Measurements from ENCODE around the gene POLRMT.

Gene POLRMT

DNA sequence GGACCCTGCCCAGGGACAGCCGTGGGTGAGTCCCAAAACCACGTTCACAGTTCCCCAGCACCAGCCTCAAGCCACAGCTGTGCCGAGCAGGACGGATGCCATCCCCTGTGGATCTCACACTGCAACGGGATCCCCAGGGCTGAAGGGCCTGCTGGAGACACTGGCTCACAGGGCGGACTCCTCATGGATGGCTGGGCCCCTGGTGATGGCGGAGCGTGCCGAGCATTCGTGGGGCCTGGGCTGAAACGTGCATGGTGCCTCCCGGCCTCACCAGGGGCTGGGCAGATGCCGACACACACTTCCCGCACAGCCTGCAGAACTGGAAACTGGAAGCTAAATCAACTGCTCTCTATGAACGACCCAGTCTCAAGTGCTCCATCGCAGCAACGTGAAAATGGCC, 20.1 kb upstream of the POLRMT start:
- Histone ChIP-seq H3K4me1 (ENCODE audit: control insufficient read depth, insufficient read depth, low read length) (no peaks in the 10 kb centered on the region; the same call in 1 of the 2 replicates), H3K4me3 (ENCODE audit: low read length) (no peak overlapping the region), H3K27me3 (ENCODE audit: control insufficient read depth, insufficient read depth, low read length) (no peaks in the 10 kb centered on the region), H3K9me3 (ENCODE audit: control insufficient read depth, insufficient read depth, low read length) (no peaks in the 10 kb centered on the region), H3K36me3 (ENCODE audit: control insufficient read depth, insufficient read depth, low read length) (peaks cover 13% of the 10 kb centered on the region), H3K27ac (ENCODE audit: low read length) (no peak overlapping the region)
- WGBS (ENCODE audit: insufficient coverage, insufficient read length), result no CpG with 5 or more reads among the region's 17 CpGs
- no peak for DNase-seq (ENCODE audit: low read depth, low spot score)

DNA sequence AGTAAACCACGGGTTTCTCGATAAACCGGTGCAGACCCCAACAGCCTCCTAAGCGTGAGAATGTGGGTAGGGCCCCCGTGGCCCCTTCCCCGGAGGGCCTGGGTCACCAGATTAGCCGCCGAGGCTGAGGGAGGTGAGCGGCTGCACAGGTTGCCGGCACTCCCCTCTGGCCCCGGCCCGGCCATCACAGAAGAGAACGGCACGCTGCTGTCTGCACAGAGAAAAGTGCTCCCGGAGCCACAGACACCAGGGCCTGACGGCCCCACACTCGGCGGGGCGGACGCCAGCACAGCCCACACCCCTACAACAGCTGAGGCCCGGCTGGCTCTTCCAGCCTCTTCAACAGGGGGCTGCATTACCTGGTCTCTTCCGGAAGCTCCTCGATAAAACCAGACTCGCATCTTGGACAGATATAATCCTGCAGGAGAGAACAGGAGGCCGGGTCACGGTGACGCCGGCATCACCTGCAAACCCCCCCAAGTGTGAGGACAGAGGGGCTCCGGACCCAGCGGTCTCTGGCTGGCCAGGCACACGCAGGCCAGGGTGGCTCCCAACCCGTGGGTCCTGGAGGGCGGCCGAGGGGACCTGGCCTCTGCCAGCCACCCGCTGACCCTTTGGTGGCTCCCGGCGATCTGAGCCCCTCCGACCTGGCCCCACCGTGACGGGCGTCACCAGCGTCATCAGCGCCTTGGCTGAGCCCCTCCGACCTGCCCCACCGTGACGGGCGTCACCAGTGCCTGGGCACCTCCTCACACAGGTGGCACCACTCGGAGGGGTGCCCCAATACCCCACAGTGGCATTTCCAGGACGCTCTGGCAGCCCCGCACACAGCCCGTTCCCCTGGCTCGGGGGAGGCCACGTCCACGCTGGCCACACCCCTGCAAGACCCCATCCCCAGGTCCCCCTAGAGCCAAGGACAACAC, 19.4 kb upstream of the POLRMT start:
- Histone ChIP-seq H3K36me3 (ENCODE audit: control insufficient read depth, insufficient read depth, low read length) (peaks cover 20% of the 10 kb centered on the region), H3K4me3 (ENCODE audit: low read length) (no peak overlapping the region), H3K9me3 (ENCODE audit: control insufficient read depth, insufficient read depth, low read length) (no peaks in the 10 kb centered on the region), H3K27ac (ENCODE audit: low read length) (no peak overlapping the region), H3K27me3 (ENCODE audit: control insufficient read depth, insufficient read depth, low read length) (no peaks in the 10 kb centered on the region), H3K4me1 (ENCODE audit: control insufficient read depth, insufficient read depth, low read length) (no peaks in the 10 kb centered on the region; the same call in 1 of the 2 replicates)
- no peak for DNase-seq (ENCODE audit: low read depth, low spot score)
- no CpG with 5 or more reads among the region's 54 CpGs for WGBS (ENCODE audit: insufficient coverage, insufficient read length)

DNA sequence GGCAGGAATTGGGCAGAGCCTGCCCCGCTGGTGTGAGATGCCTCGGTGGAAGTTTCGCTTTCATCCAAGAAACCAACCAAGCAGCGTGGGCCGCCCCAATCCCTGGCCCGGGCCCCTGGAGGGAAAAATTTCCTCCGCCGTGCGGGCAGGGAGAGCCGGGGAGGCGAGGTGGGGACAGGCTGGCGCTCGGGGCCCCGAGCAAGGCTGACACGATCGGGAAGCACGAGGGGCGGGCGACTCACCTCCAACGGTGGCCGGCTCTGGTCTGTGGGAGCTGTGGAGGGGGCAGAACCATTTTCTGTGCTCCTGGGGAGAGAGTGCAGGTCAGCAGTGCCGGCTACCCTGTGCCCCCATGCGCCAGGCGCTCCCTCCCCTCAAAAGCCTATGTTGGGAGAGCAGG, 18.7 kb upstream of the POLRMT start:
- no peak overlapping the region for H3K4me3 ChIP-seq (ENCODE audit: low read length)
- H3K27me3 ChIP-seq (ENCODE audit: control insufficient read depth, insufficient read depth, low read length), result no peaks in the 10 kb centered on the region
- H3K27ac ChIP-seq (ENCODE audit: low read length), result no peak overlapping the region
- no CpG with 5 or more reads among the region's 24 CpGs for whole genome bisulfite sequencing (ENCODE audit: insufficient coverage, insufficient read length)
- no peak for DNase-seq (ENCODE audit: low read depth, low spot score)
- no peaks in the 10 kb centered on the region; the same call in 1 of the 2 replicates for H3K4me1 ChIP-seq (ENCODE audit: control insufficient read depth, insufficient read depth, low read length)
- peaks cover 28% of the 10 kb centered on the region for H3K36me3 ChIP-seq (ENCODE audit: control insufficient read depth, insufficient read depth, low read length)
- H3K9me3 ChIP-seq (ENCODE audit: control insufficient read depth, insufficient read depth, low read length), result no peaks in the 10 kb centered on the region

DNA sequence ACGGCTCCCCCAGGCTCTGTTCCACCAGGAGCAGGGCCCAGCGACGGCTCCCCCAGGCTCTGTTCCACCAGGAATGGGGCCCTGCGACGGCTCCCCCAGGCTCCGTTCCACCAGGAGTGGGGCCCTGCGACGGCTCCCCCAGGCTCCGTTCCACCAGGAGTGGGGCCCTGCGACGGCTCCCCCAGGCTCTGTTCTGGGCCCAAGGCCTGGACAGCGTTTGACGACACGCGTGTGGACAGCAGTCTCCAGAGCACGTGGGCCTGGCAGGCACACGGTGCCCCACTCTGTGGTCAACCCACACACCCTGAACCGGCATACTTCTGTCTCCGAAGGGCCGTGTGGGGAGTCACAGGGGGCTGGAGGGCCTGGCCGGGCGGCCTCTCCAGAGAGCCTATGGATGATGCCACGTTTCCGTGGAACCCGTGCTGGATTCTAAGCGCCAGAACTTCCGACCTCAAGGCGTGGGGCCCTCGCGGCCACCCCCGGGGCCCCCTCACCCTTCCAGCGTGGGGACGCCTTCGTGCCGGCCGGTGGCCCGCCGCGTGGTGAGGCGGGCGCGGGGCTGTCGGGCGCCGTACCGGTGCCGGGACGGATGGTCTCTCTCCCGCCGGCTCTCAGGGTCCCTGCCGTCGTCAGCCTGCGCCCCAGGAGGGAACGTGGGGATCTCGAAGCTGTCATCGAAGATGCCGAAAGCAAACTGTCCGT, 17.9 kb upstream of the POLRMT start:
- DNase-seq (ENCODE audit: low read depth, low spot score), result no peak
- Histone ChIP-seq H3K4me1 (ENCODE audit: control insufficient read depth, insufficient read depth, low read length) (no peaks in the 10 kb centered on the region; the same call in 1 of the 2 replicates), H3K27me3 (ENCODE audit: control insufficient read depth, insufficient read depth, low read length) (no peaks in the 10 kb centered on the region), H3K4me3 (ENCODE audit: low read length) (no peak overlapping the region), H3K9me3 (ENCODE audit: control insufficient read depth, insufficient read depth, low read length) (no peaks in the 10 kb centered on the region), H3K27ac (ENCODE audit: low read length) (no peak overlapping the region), H3K36me3 (ENCODE audit: control insufficient read depth, insufficient read depth, low read length) (peaks cover 35% of the 10 kb centered on the region)
- no CpG with 5 or more reads among the region's 58 CpGs for WGBS (ENCODE audit: insufficient coverage, insufficient read length)

DNA sequence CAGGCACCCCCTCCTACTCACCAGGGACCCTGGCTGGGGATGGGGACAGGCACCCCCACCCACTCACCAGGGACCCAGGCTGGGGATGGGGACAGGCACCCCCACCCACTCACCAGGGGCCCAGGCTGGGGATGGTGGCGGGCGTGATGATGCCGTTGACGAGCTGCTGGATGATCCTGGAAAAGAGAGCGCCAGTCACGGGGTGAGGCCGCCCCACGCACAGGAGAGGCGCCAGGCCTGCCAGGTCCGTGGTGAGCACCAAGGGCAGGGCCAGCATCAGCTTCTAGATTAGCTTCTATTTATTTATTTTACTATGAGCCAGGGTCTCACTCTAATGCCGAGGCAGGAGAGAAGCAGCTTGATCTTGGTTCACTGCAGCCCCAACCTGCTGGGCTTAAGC, 16.8 kb upstream of the POLRMT start:
- Histone ChIP-seq H3K27ac (ENCODE audit: low read length) (no peak overlapping the region), H3K4me3 (ENCODE audit: low read length) (no peak overlapping the region), H3K4me1 (ENCODE audit: control insufficient read depth, insufficient read depth, low read length) (no peaks in the 10 kb centered on the region; the same call in 1 of the 2 replicates), H3K36me3 (ENCODE audit: control insufficient read depth, insufficient read depth, low read length) (peaks cover 36% of the 10 kb centered on the region), H3K9me3 (ENCODE audit: control insufficient read depth, insufficient read depth, low read length) (no peaks in the 10 kb centered on the region), H3K27me3 (ENCODE audit: control insufficient read depth, insufficient read depth, low read length) (no peaks in the 10 kb centered on the region)
- no CpG with 5 or more reads among the region's 11 CpGs for WGBS (ENCODE audit: insufficient coverage, insufficient read length)
- DNase-seq (ENCODE audit: low read depth, low spot score), result no peak

DNA sequence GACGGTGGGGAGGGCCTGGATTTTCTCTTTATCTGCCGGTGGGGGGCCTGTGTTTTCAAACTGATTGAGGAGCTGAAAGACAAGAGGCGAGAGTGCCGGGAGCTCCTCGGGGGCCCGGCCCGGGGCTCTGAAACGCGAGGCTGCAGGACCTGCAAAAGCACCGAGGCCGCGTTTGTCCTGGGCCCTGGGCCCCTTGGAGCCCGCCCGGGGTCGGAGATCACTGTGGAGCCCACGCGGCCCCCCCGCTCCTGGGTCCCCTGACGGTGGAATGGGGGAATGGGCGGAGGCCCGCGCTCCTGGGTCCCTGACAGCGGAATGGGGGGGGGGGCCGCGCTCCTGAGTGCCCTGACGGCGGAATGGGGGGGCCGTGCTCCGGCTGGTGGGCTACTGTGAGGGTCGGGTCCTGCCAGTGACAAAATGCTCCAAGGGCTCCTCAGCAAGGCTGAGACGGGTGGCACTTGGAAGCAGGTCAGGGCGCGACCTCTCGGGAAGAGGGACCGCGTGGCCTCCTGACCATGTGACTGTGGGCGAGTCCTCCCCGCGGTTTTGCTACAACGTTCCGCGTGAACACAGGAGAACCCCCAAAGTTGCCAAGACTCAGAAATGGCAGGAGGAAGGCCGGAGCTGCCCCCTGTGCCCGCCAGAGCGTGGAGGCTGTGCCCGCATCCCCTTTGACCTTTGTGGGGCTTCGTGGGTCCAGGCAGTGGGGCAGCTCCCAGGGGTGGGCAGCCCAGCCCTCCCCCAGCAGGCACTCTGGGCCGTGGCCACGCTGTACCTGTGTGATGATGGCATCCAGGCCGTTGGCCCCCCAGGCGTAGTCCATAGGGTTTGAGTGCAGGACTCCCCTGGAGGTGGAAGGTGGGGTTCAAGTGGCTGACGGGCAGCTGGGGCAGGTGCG, 15.8 kb upstream of the POLRMT start:
- no CpG with 5 or more reads among the region's 53 CpGs for WGBS (ENCODE audit: insufficient coverage, insufficient read length)
- H3K27me3 ChIP-seq (ENCODE audit: control insufficient read depth, insufficient read depth, low read length), result no peaks in the 10 kb centered on the region
- H3K4me1 ChIP-seq (ENCODE audit: control insufficient read depth, insufficient read depth, low read length), result no peaks in the 10 kb centered on the region; the same call in 1 of the 2 replicates
- DNase-seq (ENCODE audit: low read depth, low spot score), result no peak
- H3K27ac ChIP-seq (ENCODE audit: low read length), result no peak overlapping the region
- H3K4me3 ChIP-seq (ENCODE audit: low read length), result no peak overlapping the region
- peaks cover 36% of the 10 kb centered on the region for H3K36me3 ChIP-seq (ENCODE audit: control insufficient read depth, insufficient read depth, low read length)
- no peaks in the 10 kb centered on the region for H3K9me3 ChIP-seq (ENCODE audit: control insufficient read depth, insufficient read depth, low read length)

DNA sequence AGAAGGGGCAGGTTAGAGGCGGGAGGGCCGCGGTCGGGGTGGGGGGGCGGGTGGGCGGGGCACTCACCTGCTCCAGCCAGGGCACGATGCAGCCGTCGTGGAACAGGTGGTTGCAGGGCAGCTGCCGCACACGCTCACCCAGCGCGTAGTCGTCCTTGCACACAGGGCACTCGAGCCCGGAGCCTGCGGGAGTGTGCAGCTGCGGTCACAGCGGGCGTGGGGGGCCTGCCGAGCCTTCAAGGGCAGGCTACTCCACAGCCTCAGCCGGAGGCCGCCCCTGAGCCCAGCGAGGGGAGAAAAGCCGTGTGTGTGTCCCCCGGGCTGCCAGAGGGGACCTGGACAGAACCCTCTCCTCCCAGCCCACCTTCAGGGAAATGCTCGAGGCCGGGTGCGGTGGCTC, 15.0 kb upstream of the POLRMT start:
- Histone ChIP-seq H3K27me3 (ENCODE audit: control insufficient read depth, insufficient read depth, low read length) (no peaks in the 10 kb centered on the region), H3K27ac (ENCODE audit: low read length) (no peak overlapping the region), H3K36me3 (ENCODE audit: control insufficient read depth, insufficient read depth, low read length) (peaks cover 36% of the 10 kb centered on the region), H3K9me3 (ENCODE audit: control insufficient read depth, insufficient read depth, low read length) (no peaks in the 10 kb centered on the region), H3K4me1 (ENCODE audit: control insufficient read depth, insufficient read depth, low read length) (no peaks in the 10 kb centered on the region; the same call in 1 of the 2 replicates), H3K4me3 (ENCODE audit: low read length) (no peak overlapping the region)
- no CpG with 5 or more reads among the region's 29 CpGs for WGBS (ENCODE audit: insufficient coverage, insufficient read length)
- DNase-seq (ENCODE audit: low read depth, low spot score), result no peak

DNA sequence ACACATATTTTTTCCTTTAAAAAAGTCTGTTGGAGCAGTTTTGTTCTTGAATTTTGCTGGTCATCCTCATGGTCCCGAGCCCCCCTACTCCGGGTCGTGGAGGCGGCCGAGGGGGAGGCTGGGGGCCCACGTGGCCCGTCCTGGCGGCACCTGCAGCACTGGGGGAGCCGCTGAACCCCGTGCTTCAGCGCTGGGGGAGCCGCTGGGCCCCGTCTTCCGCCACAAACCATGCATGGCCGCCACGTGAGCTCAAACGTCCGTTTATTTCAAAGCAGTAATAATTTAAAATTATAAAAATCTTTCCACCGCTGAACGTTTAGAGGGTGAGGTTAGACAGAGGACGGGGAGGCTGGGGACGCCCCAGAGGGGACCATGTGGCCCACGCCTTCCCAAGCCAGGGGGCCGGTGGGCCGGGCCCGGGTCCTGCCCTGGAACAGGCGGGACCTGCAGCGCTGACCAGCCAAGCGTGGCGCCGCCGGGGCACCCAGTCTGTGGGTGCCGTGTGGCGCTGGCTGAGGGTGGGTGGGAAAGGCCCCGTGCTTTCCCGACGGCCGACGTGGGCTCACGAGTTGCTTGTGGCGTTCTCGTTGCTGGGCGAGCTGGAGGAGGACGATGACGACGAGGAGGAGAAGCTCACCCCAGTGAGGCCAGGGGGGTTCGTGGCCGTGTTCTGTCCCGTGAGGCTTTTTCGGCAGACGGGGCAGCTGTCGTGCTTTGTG, 14.4 kb upstream of the POLRMT start:
- no CpG with 5 or more reads among the region's 52 CpGs for WGBS (ENCODE audit: insufficient coverage, insufficient read length)
- Histone ChIP-seq H3K4me3 (ENCODE audit: low read length) (no peak overlapping the region), H3K27me3 (ENCODE audit: control insufficient read depth, insufficient read depth, low read length) (no peaks in the 10 kb centered on the region), H3K36me3 (ENCODE audit: control insufficient read depth, insufficient read depth, low read length) (peaks cover 31% of the 10 kb centered on the region), H3K9me3 (ENCODE audit: control insufficient read depth, insufficient read depth, low read length) (no peaks in the 10 kb centered on the region), H3K4me1 (ENCODE audit: control insufficient read depth, insufficient read depth, low read length) (no peaks in the 10 kb centered on the region), H3K27ac (ENCODE audit: low read length) (no peak overlapping the region)
- no peak for DNase-seq (ENCODE audit: low read depth, low spot score)

DNA sequence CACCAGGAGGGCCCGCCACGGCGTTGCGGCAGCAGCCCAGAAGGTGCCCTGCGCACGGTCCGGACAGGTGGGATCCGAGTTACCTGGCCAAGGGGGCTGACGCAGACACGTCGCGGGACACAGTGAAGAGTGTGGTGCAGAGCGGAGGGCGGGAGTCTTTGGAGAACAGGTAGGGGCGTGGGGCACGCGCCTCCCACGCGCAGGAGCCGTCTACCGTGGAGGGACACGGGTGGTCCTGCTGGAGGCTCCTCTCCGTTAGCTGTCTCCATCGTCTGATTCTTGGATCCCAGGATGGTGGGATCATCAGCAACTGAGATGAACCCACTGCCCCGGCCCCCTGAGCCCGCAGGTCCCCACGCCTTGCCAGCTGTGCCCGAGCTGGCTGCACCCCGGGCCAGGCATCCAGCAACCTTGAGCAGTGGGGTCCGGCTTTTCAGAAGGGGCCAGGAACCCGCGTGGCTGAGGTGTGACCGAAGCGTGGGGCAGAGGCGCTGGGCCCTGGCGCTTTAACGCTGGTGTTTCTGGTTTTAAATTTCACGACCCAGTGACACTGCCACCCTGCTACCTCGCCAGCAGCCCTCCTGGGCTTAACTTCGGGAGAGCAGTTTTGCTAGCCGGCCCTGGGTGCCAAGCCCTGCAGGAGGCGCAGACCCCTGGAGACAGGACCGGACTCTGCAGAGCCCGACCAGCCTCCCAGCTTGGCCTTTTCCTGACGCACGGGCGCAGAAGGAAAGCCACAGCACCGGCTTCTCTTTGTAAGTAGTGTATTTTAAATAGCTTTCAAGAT, 13.6 kb upstream of the POLRMT start:
- H3K9me3 ChIP-seq (ENCODE audit: control insufficient read depth, insufficient read depth, low read length), result no peaks in the 10 kb centered on the region
- no peak overlapping the region for H3K4me3 ChIP-seq (ENCODE audit: low read length)
- H3K4me1 ChIP-seq (ENCODE audit: control insufficient read depth, insufficient read depth, low read length), result no peaks in the 10 kb centered on the region
- H3K27ac ChIP-seq (ENCODE audit: low read length), result no peak overlapping the region
- no CpG with 5 or more reads among the region's 48 CpGs for WGBS (ENCODE audit: insufficient coverage, insufficient read length)
- peaks cover 31% of the 10 kb centered on the region for H3K36me3 ChIP-seq (ENCODE audit: control insufficient read depth, insufficient read depth, low read length)
- DNase-seq (ENCODE audit: low read depth, low spot score), result no peak
- no peaks in the 10 kb centered on the region for H3K27me3 ChIP-seq (ENCODE audit: control insufficient read depth, insufficient read depth, low read length)

Data from iPS DF 6.9 (cell line).